Neural cell (in vitro differentiated cells): Measurements from ENCODE around the gene TIAM1. TPM values are rescaled to one million over a fixed set of nuclear protein-coding genes. Genes with fewer than 3 reads are reported as not detected.

Experiments used
- H2AFZ ChIP-seq: fragments of 200-600, 300-800 bp; sonication (generic), shearing (Covaris generic); 2 replicates; pipeline ENCODE4 v1.6.0; 2014; ENCODE audit warnings: low read depth, mild to moderate bottlenecking, antibody characterized with exemption, low read length, moderate library complexity
- H3F3A ChIP-seq: fragments of 200-600 bp; shearing (Covaris generic); 2 replicates; pipeline ENCODE4 v1.6.1; 2016; ENCODE audit warnings: mild to moderate bottlenecking, moderate library complexity, mixed read lengths, antibody characterized with exemption, low read length; ENCODE audit not compliant: insufficient read depth, poor library complexity, severe bottlenecking
- H3K27ac ChIP-seq: fragments of 200-600, 300-800 bp; sonication (generic), shearing (Covaris generic); 2 replicates; pipeline ENCODE4 v1.5.1; 2014; ENCODE audit warnings: mild to moderate bottlenecking, low read length, moderate library complexity
- H3K27me3 ChIP-seq: fragments of 300-800, 200-600 bp; sonication (generic), shearing (Covaris generic); 2 replicates; pipeline ENCODE4 v1.6.0; 2014; ENCODE audit warnings: mild to moderate bottlenecking, low read depth, low read length, moderate library complexity; ENCODE audit not compliant: insufficient read depth
- H3K36me3 ChIP-seq: fragments of 300-800, 200-600 bp; sonication (generic), shearing (Covaris generic); 2 replicates; pipeline ENCODE4 v1.5.1; 2014; ENCODE audit warnings: mild to moderate bottlenecking, antibody characterized with exemption, low read length, moderate library complexity; ENCODE audit not compliant: insufficient read depth
- H3K4me2 ChIP-seq: fragments of 300-800, 200-600 bp; sonication (generic), shearing (Covaris generic); 2 replicates; pipeline ENCODE4 v1.6.0; 2014; ENCODE audit warnings: mild to moderate bottlenecking, low read length
- H3K4me3 ChIP-seq: fragments of 300-800, 200-600 bp; sonication (generic), shearing (Covaris generic); 2 replicates; pipeline ENCODE4 v1.5.1; 2014; ENCODE audit warnings: mild to moderate bottlenecking, low read length, moderate library complexity
- H3K79me2 ChIP-seq: fragments of 200-600 bp; shearing (Covaris generic); replicated peaks from 2 replicates; pipeline ENCODE4 v1.6.0; 2014; ENCODE audit warnings: mild to moderate bottlenecking, low read length, moderate library complexity; ENCODE audit not compliant: insufficient read depth
- H3K9ac ChIP-seq: fragments of 300-800, 200-600 bp; sonication (generic), shearing (Covaris generic); 2 replicates; pipeline ENCODE4 v1.6.1; 2016; ENCODE audit warnings: mild to moderate bottlenecking, low read length, mixed read lengths
- H3K9me2 ChIP-seq: fragments of 200-600 bp; shearing (Covaris generic); 2 replicates; pipeline ENCODE4 v1.6.1; 2016; ENCODE audit warnings: mild to moderate bottlenecking, low read length, mixed read lengths; ENCODE audit not compliant: insufficient read depth
- H3K9me3 ChIP-seq: fragments of 200-600, 300-800 bp; sonication (generic), shearing (Covaris generic); 2 replicates; pipeline ENCODE4 v1.6.1; 2016; ENCODE audit warnings: mild to moderate bottlenecking, mixed run types, low read length, moderate library complexity, mixed read lengths
- H4K20me1 ChIP-seq: fragments of 200-600 bp; shearing (Covaris generic); 2 replicates; pipeline ENCODE4 v1.6.1; 2016; ENCODE audit warnings: mild to moderate bottlenecking, mixed run types; ENCODE audit not compliant: insufficient read depth
- CTCF ChIP-seq: fragments of 450-650 bp; IDR thresholded peaks from 2 replicates; pipeline ENCODE4 v1.5.1; 2014; ENCODE audit warnings: antibody characterized with exemption, mild to moderate bottlenecking, moderate library complexity; ENCODE audit not compliant: poor library complexity, severe bottlenecking
- EP300 ChIP-seq: fragments of 450-650 bp; conservative IDR thresholded peaks from 2 replicates; pipeline ENCODE4 v1.6.1; 2014; ENCODE audit warnings: antibody characterized with exemption, mild to moderate bottlenecking, moderate library complexity; ENCODE audit not compliant: poor library complexity, severe bottlenecking
- EZH2 ChIP-seq: fragments of 200-600, 300-800 bp; shearing (Covaris generic), sonication (generic); IDR thresholded peaks from 2 replicates; pipeline ENCODE4 v1.6.1; 2014; ENCODE audit warnings: antibody characterized with exemption, low read length, borderline replicate concordance, mild to moderate bottlenecking; ENCODE audit not compliant: insufficient read depth, poor library complexity, severe bottlenecking
- MXI1 ChIP-seq: fragments of 450-650 bp; conservative IDR thresholded peaks from 2 replicates; pipeline ENCODE4 v1.6.1; 2014; ENCODE audit warnings: antibody characterized with exemption, mild to moderate bottlenecking; ENCODE audit not compliant: poor library complexity, severe bottlenecking
- POLR2AphosphoS5 ChIP-seq: IDR thresholded peaks from 2 replicates; pipeline ENCODE4 v1.6.1; 2012
- RAD21 ChIP-seq: fragments of 450-650 bp; conservative IDR thresholded peaks from 2 replicates; pipeline ENCODE4 v1.6.1; 2014; ENCODE audit warnings: antibody characterized with exemption, mild to moderate bottlenecking, moderate library complexity
- REST ChIP-seq: IDR thresholded peaks from 2 replicates; pipeline ENCODE4 v1.6.1; 2012; ENCODE audit warnings: borderline replicate concordance
- SMC3 ChIP-seq: fragments of 450-650 bp; conservative IDR thresholded peaks from 2 replicates; pipeline ENCODE4 v1.6.1; 2014; ENCODE audit warnings: antibody characterized with exemption, mild to moderate bottlenecking, moderate library complexity; ENCODE audit not compliant: poor library complexity
- TAF1 ChIP-seq: IDR thresholded peaks from 2 replicates; pipeline ENCODE4 v1.6.1; 2012; ENCODE audit warnings: low read depth
- polyA plus RNA-seq: library from polyadenylated mRNA; depleted of rRNA; stranded (reverse); fragments of >200 nt; gene quantifications from 2 replicates; pipeline ENCODE4 v1.2.3, GENCODE V29; 2014

TIAM1 gene
- polyA plus RNA-seq, 1 donor from 2014 or later: 13.2 TPM

- H3K9ac ChIP-seq: no peak overlapping the region
- no peaks in the 10 kb centered on the region for H3F3A ChIP-seq
- H3K9me3 ChIP-seq: peaks cover 7% of the 10 kb centered on the region
- no peaks in the 10 kb centered on the region for H3K79me2 ChIP-seq
- TF ChIP-seq CTCF: peak; percentile 18
- TF ChIP-seq MXI1: no peak
- TF ChIP-seq SMC3: no peak
- no peak for TF ChIP-seq EZH2
- no peak for TF ChIP-seq RAD21
- no peak for TF ChIP-seq TAF1
- H3K36me3 ChIP-seq: no peaks in the 10 kb centered on the region
- H3K27me3 ChIP-seq: peaks cover 14% of the 10 kb centered on the region
- no peaks in the 10 kb centered on the region for H3K9me2 ChIP-seq
- no peak overlapping the region for H3K4me2 ChIP-seq
- no peak overlapping the region for H2AFZ ChIP-seq
- H3K4me3 ChIP-seq: no peak overlapping the region
- H4K20me1 ChIP-seq: no peaks in the 10 kb centered on the region
- no peak overlapping the region for H3K27ac ChIP-seq
Observed at GRCh38 chr21:31347435-31348032, 3.5 kb upstream of the TIAM1 start.

GRCh38 chr21:31346256-31346821 lies 2.3 kb upstream of the TIAM1 start:
- H3K4me2 ChIP-seq: peak overlapping the region; percentile 22
- H4K20me1 ChIP-seq: no peaks in the 10 kb centered on the region
- H2AFZ ChIP-seq: no peak overlapping the region
- H3K79me2 ChIP-seq: no peaks in the 10 kb centered on the region
- H3K4me3 ChIP-seq: peak overlapping the region; percentile 53
- H3F3A ChIP-seq: no peaks in the 10 kb centered on the region
- TF ChIP-seq EZH2: no peak
- TF ChIP-seq RAD21: no peak
- no peak for TF ChIP-seq CTCF
- no peak for TF ChIP-seq REST
- no peak for TF ChIP-seq MXI1
- peak; percentile 47 for TF ChIP-seq POLR2AphosphoS5
- peak; percentile 69 for TF ChIP-seq EP300
- TF ChIP-seq TAF1: no peak
- TF ChIP-seq SMC3: no peak
- peaks cover 7% of the 10 kb centered on the region for H3K9me3 ChIP-seq
- H3K9ac ChIP-seq: peak overlapping the region; percentile 35
- peak overlapping the region; percentile 73 for H3K27ac ChIP-seq
- H3K36me3 ChIP-seq: no peaks in the 10 kb centered on the region
- H3K9me2 ChIP-seq: no peaks in the 10 kb centered on the region
- H3K27me3 ChIP-seq: peaks cover 19% of the 10 kb centered on the region
